ENCODE measurements around the gene SLC37A2.

GRCh38 chr11:125110506-125110905 is 47.4 kb downstream of the SLC37A2 start:
- TF ChIP-seq POLR2A (IDR thresholded peaks at IDR 0.05) (no peak), CTCF (IDR thresholded peaks at IDR 0.05) (no peak)
